ENCODE data around the gene AGXT2. TPM values are rescaled to one million over a fixed set of nuclear protein-coding genes. Genes with fewer than 3 reads are reported as not detected.

The AGXT2 gene
- total and polyA plus RNA-seq, 9 of the 15 experiments (the other 6 are each of a cell fraction or from before 2014, with no cell fraction given), result not detected

GRCh38 chr5:35089334-35090314 lies 41.9 kb upstream of the AGXT2 start (continued):
- TF ChIP-seq BCLAF1 (IDR thresholded peaks at IDR 0.05; ENCODE audit: borderline replicate concordance in 1 of 2, control insufficient read depth in 1 of 2, low read depth in 2 of 2, low read length in 1 of 2) (no peak), ZNF197 (CRISPR knock-in tag; IDR thresholded peaks at IDR 0.05; ENCODE audit: low read depth) (no peak), ZNF324 (CRISPR knock-in tag; IDR thresholded peaks at IDR 0.05) (no peak), ZNF449 (CRISPR knock-in tag; IDR thresholded peaks at IDR 0.05) (no peak), ZNF134 (CRISPR knock-in tag; conservative IDR thresholded peaks at IDR 0.05) (no peak), ZNF408 (CRISPR knock-in tag; IDR thresholded peaks at IDR 0.05; ENCODE audit: low read depth) (no peak), TCF3 (CRISPR knock-in tag; IDR thresholded peaks at IDR 0.05) (no peak), MTA1 (IDR thresholded peaks at IDR 0.05; ENCODE audit: borderline replicate concordance) (no peak), L3MBTL2 (IDR thresholded peaks at IDR 0.05) (no peak)
- TF ChIP-seq, protein P1, sequence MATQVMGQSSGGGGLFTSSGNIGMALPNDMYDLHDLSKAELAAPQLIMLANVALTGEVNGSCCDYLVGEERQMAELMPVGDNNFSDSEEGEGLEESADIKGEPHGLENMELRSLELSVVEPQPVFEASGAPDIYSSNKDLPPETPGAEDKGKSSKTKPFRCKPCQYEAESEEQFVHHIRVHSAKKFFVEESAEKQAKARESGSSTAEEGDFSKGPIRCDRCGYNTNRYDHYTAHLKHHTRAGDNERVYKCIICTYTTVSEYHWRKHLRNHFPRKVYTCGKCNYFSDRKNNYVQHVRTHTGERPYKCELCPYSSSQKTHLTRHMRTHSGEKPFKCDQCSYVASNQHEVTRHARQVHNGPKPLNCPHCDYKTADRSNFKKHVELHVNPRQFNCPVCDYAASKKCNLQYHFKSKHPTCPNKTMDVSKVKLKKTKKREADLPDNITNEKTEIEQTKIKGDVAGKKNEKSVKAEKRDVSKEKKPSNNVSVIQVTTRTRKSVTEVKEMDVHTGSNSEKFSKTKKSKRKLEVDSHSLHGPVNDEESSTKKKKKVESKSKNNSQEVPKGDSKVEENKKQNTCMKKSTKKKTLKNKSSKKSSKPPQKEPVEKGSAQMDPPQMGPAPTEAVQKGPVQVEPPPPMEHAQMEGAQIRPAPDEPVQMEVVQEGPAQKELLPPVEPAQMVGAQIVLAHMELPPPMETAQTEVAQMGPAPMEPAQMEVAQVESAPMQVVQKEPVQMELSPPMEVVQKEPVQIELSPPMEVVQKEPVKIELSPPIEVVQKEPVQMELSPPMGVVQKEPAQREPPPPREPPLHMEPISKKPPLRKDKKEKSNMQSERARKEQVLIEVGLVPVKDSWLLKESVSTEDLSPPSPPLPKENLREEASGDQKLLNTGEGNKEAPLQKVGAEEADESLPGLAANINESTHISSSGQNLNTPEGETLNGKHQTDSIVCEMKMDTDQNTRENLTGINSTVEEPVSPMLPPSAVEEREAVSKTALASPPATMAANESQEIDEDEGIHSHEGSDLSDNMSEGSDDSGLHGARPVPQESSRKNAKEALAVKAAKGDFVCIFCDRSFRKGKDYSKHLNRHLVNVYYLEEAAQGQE (IDR thresholded peaks at IDR 0.05; ENCODE audit: borderline replicate concordance), result peak; percentile 73
- TF ChIP-seq, protein P1 (CRISPR knock-in tag; IDR thresholded peaks at IDR 0.05; ENCODE audit: low read depth), result no peak
- TF ChIP-seq, protein P2, sequence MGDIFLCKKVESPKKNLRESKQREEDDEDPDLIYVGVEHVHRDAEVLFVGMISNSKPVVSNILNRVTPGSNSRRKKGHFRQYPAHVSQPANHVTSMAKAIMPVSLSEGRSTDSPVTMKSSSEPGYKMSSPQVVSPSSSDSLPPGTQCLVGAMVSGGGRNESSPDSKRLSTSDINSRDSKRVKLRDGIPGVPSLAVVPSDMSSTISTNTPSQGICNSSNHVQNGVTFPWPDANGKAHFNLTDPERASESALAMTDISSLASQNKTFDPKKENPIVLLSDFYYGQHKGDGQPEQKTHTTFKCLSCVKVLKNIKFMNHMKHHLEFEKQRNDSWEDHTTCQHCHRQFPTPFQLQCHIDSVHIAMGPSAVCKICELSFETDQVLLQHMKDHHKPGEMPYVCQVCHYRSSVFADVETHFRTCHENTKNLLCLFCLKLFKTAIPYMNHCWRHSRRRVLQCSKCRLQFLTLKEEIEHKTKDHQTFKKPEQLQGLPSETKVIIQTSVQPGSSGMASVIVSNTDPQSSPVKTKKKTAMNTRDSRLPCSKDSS (IDR thresholded peaks at IDR 0.05; ENCODE audit: low read depth, partially characterized antibody), result no peak

Data from K562 (cell line).